HUDEP-2 (cell line): ENCODE data around the gene UBE2F.

ENCODE experiments used
- DNase-seq, 76 experiments: peaks; one replicate each; lab custom pipeline; 2025; ENCODE audit not compliant: unreplicated experiment in 76 of 76; lab: John Stamatoyannopoulos, UW

UBE2F gene

GRCh38 chr2:237966565-237967462 lies at the start of gene UBE2F:
UBE2F (plus strand) TSS chr2:237967014; CDS start chr2:237973108, 6,094 bp downstream.
- peak in 75 of 76 experiments; percentile 13 to 97 (median 94) for DNase-seq

GRCh38 chr2:237917696-237918374 lies 49.0 kb upstream of the UBE2F start:
- DNase-seq, result no peak

GRCh38 chr2:237919593-237919992 lies 47.2 kb upstream of the UBE2F start:
- DNase-seq, result no peak

- no peak for DNase-seq
Measured at GRCh38 chr2:237920673-237921072, 46.1 kb upstream of the UBE2F start.

- no peak for DNase-seq
Measured at GRCh38 chr2:237921967-237922492, 44.8 kb upstream of the UBE2F start.

GRCh38 chr2:237922641-237923361 lies 44.0 kb upstream of the UBE2F start:
- no peak for DNase-seq

- peak in 67 of 76 experiments; percentile 4 to 80 (median 64) for DNase-seq
Measured at GRCh38 chr2:237923481-237924163, 43.2 kb upstream of the UBE2F start.

- DNase-seq, result no peak
Measured at GRCh38 chr2:237924164-237924534, 42.7 kb upstream of the UBE2F start.

- no peak for DNase-seq
Measured at GRCh38 chr2:237927135-237927534, 39.7 kb upstream of the UBE2F start.

GRCh38 chr2:237927986-237928385 lies 38.8 kb upstream of the UBE2F start:
- DNase-seq, result no peak

- no peak for DNase-seq
Measured at GRCh38 chr2:237929979-237930378, 36.8 kb upstream of the UBE2F start.

GRCh38 chr2:237931205-237931721 lies 35.6 kb upstream of the UBE2F start:
- DNase-seq, result no peak

- no peak for DNase-seq
Measured at GRCh38 chr2:237932731-237933131, 34.1 kb upstream of the UBE2F start.

GRCh38 chr2:237934186-237934585 lies 32.6 kb upstream of the UBE2F start:
- DNase-seq, result no peak

GRCh38 chr2:237935740-237936452 lies 30.9 kb upstream of the UBE2F start:
- no peak for DNase-seq

GRCh38 chr2:237939251-237939650 lies 27.6 kb upstream of the UBE2F start:
- DNase-seq, result no peak

- peak in 3 of 76 experiments; percentile 8 to 32 (median 20) for DNase-seq
Measured at GRCh38 chr2:237940828-237941227, 26.0 kb upstream of the UBE2F start.

- DNase-seq, result no peak
Measured at GRCh38 chr2:237941239-237941638, 25.6 kb upstream of the UBE2F start.

- peak in 5 of 76 experiments; percentile 12 to 42 (median 26) for DNase-seq
Measured at GRCh38 chr2:237942513-237942899, 24.3 kb upstream of the UBE2F start.
